H1 (cell line): ENCODE data around the gene STAP2. TPM values are rescaled to one million over a fixed set of nuclear protein-coding genes. Genes with fewer than 3 reads are reported as not detected.

Experiments
- CTCF ChIA-PET: fragments of 300-600 bp; sonication (Branson Sonifier 250); formaldehyde crosslinking; loops from one replicate; lab custom pipeline; 2021; ENCODE audit not compliant: partially characterized antibody; lab: Charles Lee
- POLR2A ChIA-PET: fragments of 300-600 bp; sonication (Branson Sonifier 250); formaldehyde crosslinking; loops from one replicate; lab custom pipeline; 2021; ENCODE audit warnings: inconsistent platforms; ENCODE audit not compliant: partially characterized antibody; lab: Charles Lee
- DNase-seq, 2 experiments: peaks; one replicate each; pipeline versions ENCODE4 v3.0.0 to v3.0.0-alpha.2; 2010 to 2022; ENCODE audit warnings: low spot score in 2 of 2, low read depth in 1 of 2, mixed read lengths in 1 of 2
- FAIRE-seq: peaks from 2 replicates; lab custom pipeline; 2011; peaks lifted over from hg19 to GRCh38; lab: Jason Lieb, UNC
- H2AFZ ChIP-seq: 2 replicates; pipeline ENCODE4 v1.8.1; 2012; ENCODE audit warnings: low read length, inconsistent platforms
- H2AK5ac ChIP-seq: 2 replicates; pipeline ENCODE4 v1.6.1; 2013; ENCODE audit warnings: low read depth, low read length
- H2BK120ac ChIP-seq: replicated peaks from 2 replicates; pipeline ENCODE3; 2013; ENCODE audit warnings: low read depth, low read length, inconsistent platforms
- H2BK12ac ChIP-seq: 2 replicates; pipeline ENCODE4 v1.6.1; 2013; ENCODE audit warnings: low read depth, low read length
- H2BK15ac ChIP-seq: 2 replicates; pipeline ENCODE4 v1.6.1; 2013; ENCODE audit warnings: low read length
- H2BK20ac ChIP-seq: 2 replicates; pipeline ENCODE4 v1.6.1; 2013; ENCODE audit warnings: low read length
- H2BK5ac ChIP-seq: 2 replicates; pipeline ENCODE4 v1.6.1; 2013; ENCODE audit warnings: low read depth, low read length
- H3K14ac ChIP-seq: 2 replicates; pipeline ENCODE4 v1.6.1; 2013; ENCODE audit warnings: inconsistent platforms; ENCODE audit not compliant: insufficient read length
- H3K18ac ChIP-seq: 2 replicates; pipeline ENCODE4 v1.6.1; 2013; ENCODE audit warnings: low read length; ENCODE audit errors: extremely low read depth
- H3K23ac ChIP-seq: 2 replicates; pipeline ENCODE4 v1.6.1; 2013; ENCODE audit warnings: inconsistent platforms; ENCODE audit not compliant: insufficient read length
- H3K23me2 ChIP-seq: 2 replicates; pipeline ENCODE4 v1.6.1; 2013; ENCODE audit warnings: low read depth, low read length
- H3K27ac ChIP-seq: 2 replicates; pipeline ENCODE4 v1.6.1; 2011; ENCODE audit warnings: low read depth, low read length, inconsistent platforms
- H3K27me3 ChIP-seq, 4 experiments: replicated peaks in 1 of 4; 1 replicate in 1 of 4; 2 replicates in 3 of 4; pipeline versions ENCODE4 v1.6.1 to v1.8.1; 2011 to 2013; ENCODE audit warnings: low read length in 3 of 4, mild to moderate bottlenecking in 3 of 4, inconsistent platforms in 2 of 4, mixed read lengths in 2 of 4, moderate library complexity in 1 of 4; ENCODE audit not compliant: control insufficient read depth in 3 of 4, insufficient read depth in 3 of 4; ENCODE audit errors: extremely low read depth in 1 of 4
- H3K36me3 ChIP-seq, 4 experiments: 2 replicates each; pipeline versions ENCODE4 v1.6.1 to v1.8.1; 2011 to 2013; ENCODE audit warnings: mild to moderate bottlenecking in 4 of 4, low read length in 3 of 4, moderate library complexity in 2 of 4, control low read depth in 1 of 4, inconsistent platforms in 1 of 4; ENCODE audit not compliant: insufficient read depth in 4 of 4, control insufficient read depth in 2 of 4
- H3K4ac ChIP-seq: replicated peaks from 2 replicates; pipeline ENCODE3; 2013; ENCODE audit warnings: low read length, low read depth, mixed read lengths, inconsistent platforms; ENCODE audit not compliant: insufficient read length
- H3K4me1 ChIP-seq, 4 experiments: replicated peaks in 1 of 4; 1 replicate in 1 of 4; 2 replicates in 3 of 4; pipeline versions ENCODE4 v1.6.1 to v1.8.1; 2011 to 2013; ENCODE audit warnings: low read length in 3 of 4, inconsistent platforms in 2 of 4, mixed read lengths in 1 of 4; ENCODE audit not compliant: insufficient read depth in 4 of 4, control insufficient read depth in 3 of 4
- H3K4me2 ChIP-seq, 2 experiments: 2 replicates each; pipeline versions ENCODE4 v1.6.1 to v1.8.1; 2011 to 2013; ENCODE audit warnings: low read depth in 2 of 2, low read length in 2 of 2, control low read depth in 1 of 2, inconsistent platforms in 1 of 2, mild to moderate bottlenecking in 1 of 2; ENCODE audit not compliant: insufficient read depth in 1 of 2
- H3K4me3 ChIP-seq, 4 experiments: fragments of 200-600, 300-600 bp in 1 of 4; sonication (generic), shearing (Covaris generic), sonication (Bioruptor Twin) in 1 of 4; 2 replicates each; pipeline versions ENCODE4 v1.5.1 to v1.8.1; 2011 to 2016; ENCODE audit warnings: low read length in 4 of 4, low read depth in 3 of 4, control low read depth in 2 of 4, inconsistent platforms in 2 of 4, mild to moderate bottlenecking in 2 of 4, mixed read lengths in 1 of 4, moderate library complexity in 1 of 4; ENCODE audit not compliant: insufficient read depth in 2 of 4; ENCODE audit errors: extremely low read depth in 1 of 4
- H3K56ac ChIP-seq: replicated peaks from 2 replicates; pipeline ENCODE3; 2013; ENCODE audit warnings: low read depth, mild to moderate bottlenecking, mixed read lengths, low read length, inconsistent platforms; ENCODE audit not compliant: insufficient read length
- H3K79me1 ChIP-seq: 2 replicates; pipeline ENCODE4 v1.6.1; 2013; ENCODE audit warnings: low read depth, low read length, control low read depth
- H3K79me2 ChIP-seq, 2 experiments: 2 replicates each; pipeline versions ENCODE4 v1.6.1 to v1.8.1; 2012 to 2013; ENCODE audit warnings: low read length in 2 of 2, mild to moderate bottlenecking in 2 of 2, inconsistent platforms in 1 of 2; ENCODE audit not compliant: insufficient read depth in 2 of 2, control insufficient read depth in 1 of 2
- H3K9ac ChIP-seq, 4 experiments: replicated peaks in 1 of 4; 1 replicate in 1 of 4; 2 replicates in 3 of 4; pipeline versions ENCODE4 v1.6.1 to v1.8.1; 2011 to 2013; ENCODE audit warnings: low read depth in 3 of 4, low read length in 3 of 4, control low read depth in 2 of 4, mild to moderate bottlenecking in 2 of 4, moderate library complexity in 2 of 4, inconsistent platforms in 1 of 4; ENCODE audit errors: extremely low read depth in 1 of 4
- H3K9me3 ChIP-seq, 2 experiments: 2 replicates each; pipeline versions ENCODE4 v1.6.1 to v1.8.1; 2012 to 2013; ENCODE audit warnings: mild to moderate bottlenecking in 2 of 2, moderate library complexity in 2 of 2, control low read depth in 1 of 2, inconsistent platforms in 1 of 2, low read depth in 1 of 2, low read length in 1 of 2, mixed read lengths in 1 of 2; ENCODE audit not compliant: insufficient read depth in 2 of 2
- H4K20me1 ChIP-seq, 2 experiments: replicated peaks in 1 of 2; 2 replicates each; pipeline versions ENCODE3 to v1.8.1; 2011 to 2013; ENCODE audit warnings: inconsistent platforms in 2 of 2, low read length in 2 of 2, mild to moderate bottlenecking in 1 of 2; ENCODE audit not compliant: insufficient read depth in 2 of 2, control insufficient read depth in 1 of 2
- H4K5ac ChIP-seq: 2 replicates; pipeline ENCODE4 v1.6.1; 2013; ENCODE audit warnings: low read length, low read depth, mixed read lengths, inconsistent platforms; ENCODE audit not compliant: insufficient read length
- H4K8ac ChIP-seq: 2 replicates; pipeline ENCODE4 v1.8.0; 2013; ENCODE audit warnings: mild to moderate bottlenecking, moderate library complexity, low read length, inconsistent platforms; ENCODE audit not compliant: insufficient read depth; ENCODE audit errors: extremely low read depth
- H4K91ac ChIP-seq: replicated peaks from 2 replicates; pipeline ENCODE3; 2013; ENCODE audit warnings: low read length, mixed read lengths, inconsistent platforms; ENCODE audit not compliant: insufficient read length
- EP300 ChIP-seq, 2 experiments: IDR thresholded peaks; 1 replicate in 1 of 2; 2 replicates in 1 of 2; pipeline ENCODE4 v1.6.1; 2011 to 2012; ENCODE audit warnings: low read depth in 2 of 2, low read length in 2 of 2, mild to moderate bottlenecking in 2 of 2, borderline replicate concordance in 1 of 2, inconsistent platforms in 1 of 2, moderate library complexity in 1 of 2
- HDAC6 ChIP-seq: IDR thresholded peaks from one replicate; pipeline ENCODE4 v1.7.1; 2012; ENCODE audit warnings: low read depth, mild to moderate bottlenecking, inconsistent platforms, low read length, moderate library complexity
- RFX5 ChIP-seq: IDR thresholded peaks from 2 replicates; pipeline ENCODE4 v1.6.1; 2011; ENCODE audit warnings: low read depth, low read length, improper control_type of control experiment, borderline replicate concordance
- YY1 ChIP-seq: IDR thresholded peaks from 2 replicates; pipeline ENCODE4 v1.6.1; 2011; ENCODE audit warnings: low read depth, mild to moderate bottlenecking, low read length
- WGBS, 2 experiments: shearing (Covaris generic) in 1 of 2; methylation state at CpG; one replicate each; pipeline versions ENCODE4 v1.1.6 to v1.1.7; 2013 to 2015; ENCODE audit warnings: low lambda C conversion rate in 2 of 2, mixed read lengths in 2 of 2, inconsistent platforms in 1 of 2, low coverage in 1 of 2, missing lambda C conversion rate in 1 of 2; ENCODE audit not compliant: insufficient replicate concordance in 2 of 2, insufficient coverage in 1 of 2, insufficient read length in 1 of 2; ENCODE audit errors: extremely low coverage in 1 of 2, missing lambda C conversion rate in 1 of 2; 5-methylcytosine and 5-hydroxymethylcytosine counted together
- polyA plus RNA-seq, 7 experiments: library from polyadenylated mRNA; depleted of rRNA in 3 of 7; stranded (reverse) in 5 of 7; unstranded in 2 of 7; fragments of >200 nt in 5 of 7; fragments of 200-250 nt in 2 of 7; gene quantifications; 1 replicate in 5 of 7; 2 replicates in 1 of 7; 4 replicates in 1 of 7; pipeline versions ENCODE4 v1.2.1 to v1.2.3, GENCODE V29; 2011 to 2013; ENCODE audit warnings: missing spikeins in 2 of 7, mixed read lengths in 2 of 7
- total RNA-seq: library from RNA; stranded (reverse); fragmentation: NEBNext Ultra II Directional; extraction: Animal tissue kit (Norgen Biotek cat#: 25700); gene quantifications from 2 replicates; pipeline ENCODE4 v1.2.1, GENCODE V29; 2021
- TF ChIP-seq, protein P1 (sequence below): IDR thresholded peaks from 2 replicates; pipeline ENCODE4 v1.6.1; 2012; ENCODE audit warnings: inconsistent platforms
- TF ChIP-seq, protein P2 (sequence below): IDR thresholded peaks from 2 replicates; pipeline ENCODE4 v1.6.1; 2012; ENCODE audit warnings: low read length, inconsistent platforms

The STAP2 gene
- total and polyA plus RNA-seq, 2 of the 8 experiments (the other 6 are each of a cell fraction or from before 2014, with no cell fraction given) = 15.3 to 37.3 TPM

DNA sequence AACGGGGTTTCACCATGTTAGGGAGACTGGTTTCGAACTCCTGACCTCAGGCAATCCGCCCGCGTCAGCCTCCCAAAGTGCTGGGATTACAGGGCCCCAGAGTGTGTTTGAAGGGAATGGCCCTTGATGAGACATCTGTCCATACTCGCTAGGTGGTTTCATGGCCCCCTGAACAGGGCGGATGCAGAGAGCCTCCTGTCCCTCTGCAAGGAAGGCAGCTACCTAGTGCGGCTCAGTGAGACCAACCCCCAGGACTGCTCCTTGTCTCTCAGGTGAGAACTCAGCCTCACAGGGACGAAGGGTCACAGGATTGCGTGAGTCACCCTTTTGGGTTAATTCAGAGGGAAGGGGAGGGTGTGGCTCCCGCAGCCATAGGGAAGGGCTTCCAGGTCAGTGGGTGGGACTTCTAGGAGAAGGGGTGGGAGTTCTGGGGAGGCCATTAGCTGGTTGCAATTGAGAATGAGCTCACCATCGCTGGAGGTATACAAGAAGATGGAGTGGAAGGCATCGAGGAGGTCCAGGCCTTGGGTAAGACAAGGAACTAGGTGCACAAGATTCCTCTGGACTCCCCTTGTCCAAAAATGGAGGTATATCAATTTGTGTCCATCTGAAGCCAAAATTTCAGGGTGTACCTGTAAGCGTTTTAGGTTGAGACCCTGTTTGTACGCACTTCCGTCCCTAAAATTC is 50.4 kb downstream of the STAP2 start:
- no peak overlapping the region for H2BK5ac ChIP-seq
- H3K4me1 ChIP-seq = peaks cover 0 to 4% (median 1%) of the 10 kb centered on the region in 4 experiments; a peak in 2 of 7 replicates
- no peak overlapping the region for H3K4me3 ChIP-seq
- no peak overlapping the region for H2BK12ac ChIP-seq
- H3K18ac ChIP-seq = no peak overlapping the region
- no peak overlapping the region for H3K56ac ChIP-seq
- no peaks in the 10 kb centered on the region for H4K20me1 ChIP-seq
- H3K27me3 ChIP-seq = peaks cover 0 to 3% (median 0%) of the 10 kb centered on the region in 4 experiments; a peak in 1 of 7 replicates
- H3K79me2 ChIP-seq = no peaks in the 10 kb centered on the region
- H3K23ac ChIP-seq = no peak overlapping the region
- no peak overlapping the region for H2AK5ac ChIP-seq
- no peak overlapping the region for H3K4ac ChIP-seq
- no peak overlapping the region for H4K8ac ChIP-seq
- peak overlapping the region; percentile 72; the same call in 1 of the 2 replicates for H2BK15ac ChIP-seq
- H2BK20ac ChIP-seq = no peak overlapping the region
- no peak for FAIRE-seq
- no peaks in the 10 kb centered on the region; the same call in 1 of the 2 replicates for H3K23me2 ChIP-seq
- H2BK120ac ChIP-seq = no peak overlapping the region
- no peak overlapping the region for H3K14ac ChIP-seq
- WGBS, 2 experiments = 88% methylated on average over 16 of the region's 16 CpGs; no CpG with 5 or more reads in 1 of the 2 experiments
- ChIA-PET CTCF (interaction anchor here (0.6 to 1.7 kb wide), 6 partner anchors 9 to 235 kb away, joined by 3 to 5 read pairs (median 3); no protein-coding TSS in a partner anchor), POLR2A (interaction anchor here (0.6 to 1.5 kb wide), 4 partner anchors 11 to 168 kb away, joined by 3 read pairs; no protein-coding TSS in a partner anchor)
- H2AFZ ChIP-seq = no peak overlapping the region
- H3K9ac ChIP-seq = 0 out of 7 replicates have a peak overlapping the region, but pooled peaks of 1 of the 4 experiments have one; percentile 18
- H3K79me1 ChIP-seq = no peaks in the 10 kb centered on the region
- H4K5ac ChIP-seq = no peak overlapping the region
- H3K4me2 ChIP-seq = no peak overlapping the region
- H4K91ac ChIP-seq = peak overlapping the region; percentile 70
- no peak for DNase-seq
- H3K9me3 ChIP-seq = no peaks in the 10 kb centered on the region
- H3K27ac ChIP-seq = no peak overlapping the region
- no peaks in the 10 kb centered on the region for H3K36me3 ChIP-seq
- TF ChIP-seq YY1 = no peak
- TF ChIP-seq, protein P1, sequence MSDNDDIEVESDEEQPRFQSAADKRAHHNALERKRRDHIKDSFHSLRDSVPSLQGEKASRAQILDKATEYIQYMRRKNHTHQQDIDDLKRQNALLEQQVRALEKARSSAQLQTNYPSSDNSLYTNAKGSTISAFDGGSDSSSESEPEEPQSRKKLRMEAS = no peak
- no peak for TF ChIP-seq EP300 (IDR thresholded peaks at IDR 0.05; ENCODE audit: borderline replicate concordance in 1 of 2, low read depth in 2 of 2, low read length in 2 of 2)
- TF ChIP-seq, protein P2, sequence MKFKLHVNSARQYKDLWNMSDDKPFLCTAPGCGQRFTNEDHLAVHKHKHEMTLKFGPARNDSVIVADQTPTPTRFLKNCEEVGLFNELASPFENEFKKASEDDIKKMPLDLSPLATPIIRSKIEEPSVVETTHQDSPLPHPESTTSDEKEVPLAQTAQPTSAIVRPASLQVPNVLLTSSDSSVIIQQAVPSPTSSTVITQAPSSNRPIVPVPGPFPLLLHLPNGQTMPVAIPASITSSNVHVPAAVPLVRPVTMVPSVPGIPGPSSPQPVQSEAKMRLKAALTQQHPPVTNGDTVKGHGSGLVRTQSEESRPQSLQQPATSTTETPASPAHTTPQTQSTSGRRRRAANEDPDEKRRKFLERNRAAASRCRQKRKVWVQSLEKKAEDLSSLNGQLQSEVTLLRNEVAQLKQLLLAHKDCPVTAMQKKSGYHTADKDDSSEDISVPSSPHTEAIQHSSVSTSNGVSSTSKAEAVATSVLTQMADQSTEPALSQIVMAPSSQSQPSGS = no peak
- TF ChIP-seq HDAC6 = no peak
- TF ChIP-seq RFX5 = no peak
